ENCODE data around the gene TGFBR1. TPM values are rescaled to one million over a fixed set of nuclear protein-coding genes. Genes with fewer than 3 reads are reported as not detected.

The TGFBR1 gene
- total RNA-seq, 1 donor from 2014 or later, result 203 TPM

GRCh38 chr9:99114846-99115500, 10.1 kb downstream of the TGFBR1 start:
- peaks cover 4% of the 10 kb centered on the region for H3K36me3 Mint-ChIP-seq (ENCODE audit: low read depth, unreplicated experiment)
- no peak overlapping the region for H3K4me3 Mint-ChIP-seq (ENCODE audit: unreplicated experiment)
- H3K4me3 ChIP-seq (ENCODE audit: insufficient read depth, low read depth, low read length), result no peak overlapping the region
- H3K4me2 ChIP-seq (ENCODE audit: low read length), result no peak overlapping the region
- DNase-seq (ENCODE audit: low read depth) (peak; percentile 36), FAIRE-seq (no peak)
- H3K9me3 ChIP-seq (ENCODE audit: insufficient read depth, low read depth, low read length), result no peaks in the 10 kb centered on the region
- TF ChIP-seq EZH2 (IDR thresholded peaks at IDR 0.05; ENCODE audit: insufficient read depth, low read length), result no peak
- TF ChIP-seq, protein P1, sequence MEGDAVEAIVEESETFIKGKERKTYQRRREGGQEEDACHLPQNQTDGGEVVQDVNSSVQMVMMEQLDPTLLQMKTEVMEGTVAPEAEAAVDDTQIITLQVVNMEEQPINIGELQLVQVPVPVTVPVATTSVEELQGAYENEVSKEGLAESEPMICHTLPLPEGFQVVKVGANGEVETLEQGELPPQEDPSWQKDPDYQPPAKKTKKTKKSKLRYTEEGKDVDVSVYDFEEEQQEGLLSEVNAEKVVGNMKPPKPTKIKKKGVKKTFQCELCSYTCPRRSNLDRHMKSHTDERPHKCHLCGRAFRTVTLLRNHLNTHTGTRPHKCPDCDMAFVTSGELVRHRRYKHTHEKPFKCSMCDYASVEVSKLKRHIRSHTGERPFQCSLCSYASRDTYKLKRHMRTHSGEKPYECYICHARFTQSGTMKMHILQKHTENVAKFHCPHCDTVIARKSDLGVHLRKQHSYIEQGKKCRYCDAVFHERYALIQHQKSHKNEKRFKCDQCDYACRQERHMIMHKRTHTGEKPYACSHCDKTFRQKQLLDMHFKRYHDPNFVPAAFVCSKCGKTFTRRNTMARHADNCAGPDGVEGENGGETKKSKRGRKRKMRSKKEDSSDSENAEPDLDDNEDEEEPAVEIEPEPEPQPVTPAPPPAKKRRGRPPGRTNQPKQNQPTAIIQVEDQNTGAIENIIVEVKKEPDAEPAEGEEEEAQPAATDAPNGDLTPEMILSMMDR (IDR thresholded peaks at IDR 0.05; ENCODE audit: insufficient read depth, low read depth, low read length), result no peak
- no peaks in the 10 kb centered on the region for H3K27me3 ChIP-seq (ENCODE audit: insufficient read depth, low read length)
- peaks cover 83% of the 10 kb centered on the region for H4K20me1 ChIP-seq (ENCODE audit: insufficient read depth, low read length)
- peaks cover 96% of the 10 kb centered on the region for H3K79me2 ChIP-seq (ENCODE audit: insufficient read depth, low read length)
- H3K9me3 Mint-ChIP-seq (ENCODE audit: unreplicated experiment), result no peaks in the 10 kb centered on the region
- no peaks in the 10 kb centered on the region for H3K4me1 ChIP-seq (ENCODE audit: insufficient read depth, low read length)
- no peak overlapping the region for H3K9ac ChIP-seq (ENCODE audit: low read length)
- H3K4me1 Mint-ChIP-seq (ENCODE audit: low read depth, unreplicated experiment), result peaks cover 52% of the 10 kb centered on the region
- H3K27ac ChIP-seq (ENCODE audit: low read depth, low read length), result no peak overlapping the region
- no peak overlapping the region for H2AFZ ChIP-seq (ENCODE audit: low read depth, low read length)
- no peaks in the 10 kb centered on the region for H3K27me3 Mint-ChIP-seq (ENCODE audit: low read depth, unreplicated experiment)
- H3K27ac Mint-ChIP-seq (ENCODE audit: unreplicated experiment), result peak overlapping the region; percentile 35
- no peaks in the 10 kb centered on the region for H3K36me3 ChIP-seq (ENCODE audit: insufficient read depth, low read length)

GRCh38 chr9:99116003-99116411, 11.1 kb downstream of the TGFBR1 start:
- no peaks in the 10 kb centered on the region for H3K27me3 ChIP-seq (ENCODE audit: insufficient read depth, low read length)
- peaks cover 84% of the 10 kb centered on the region for H4K20me1 ChIP-seq (ENCODE audit: insufficient read depth, low read length)
- FAIRE-seq (no peak), DNase-seq (ENCODE audit: low read depth) (no peak)
- H3K36me3 ChIP-seq (ENCODE audit: insufficient read depth, low read length), result no peaks in the 10 kb centered on the region
- H3K27me3 Mint-ChIP-seq (ENCODE audit: low read depth, unreplicated experiment), result no peaks in the 10 kb centered on the region
- no peak overlapping the region for H2AFZ ChIP-seq (ENCODE audit: low read depth, low read length)
- H3K4me3 ChIP-seq (ENCODE audit: insufficient read depth, low read depth, low read length), result no peak overlapping the region
- no peak overlapping the region for H3K27ac Mint-ChIP-seq (ENCODE audit: unreplicated experiment)
- H3K4me2 ChIP-seq (ENCODE audit: low read length), result no peak overlapping the region
- no peak overlapping the region for H3K9ac ChIP-seq (ENCODE audit: low read length)
- H3K36me3 Mint-ChIP-seq (ENCODE audit: low read depth, unreplicated experiment), result peaks cover 4% of the 10 kb centered on the region
- H3K9me3 Mint-ChIP-seq (ENCODE audit: unreplicated experiment), result no peaks in the 10 kb centered on the region
- peaks cover 96% of the 10 kb centered on the region for H3K79me2 ChIP-seq (ENCODE audit: insufficient read depth, low read length)
- H3K4me1 Mint-ChIP-seq (ENCODE audit: low read depth, unreplicated experiment), result peaks cover 60% of the 10 kb centered on the region
- no peaks in the 10 kb centered on the region for H3K4me1 ChIP-seq (ENCODE audit: insufficient read depth, low read length)
- H3K9me3 ChIP-seq (ENCODE audit: insufficient read depth, low read depth, low read length), result no peaks in the 10 kb centered on the region
- H3K4me3 Mint-ChIP-seq (ENCODE audit: unreplicated experiment), result no peak overlapping the region
- H3K27ac ChIP-seq (ENCODE audit: low read depth, low read length), result no peak overlapping the region
- TF ChIP-seq, protein P1 (IDR thresholded peaks at IDR 0.05; ENCODE audit: insufficient read depth, low read depth, low read length), result no peak
- no peak for TF ChIP-seq EZH2 (IDR thresholded peaks at IDR 0.05; ENCODE audit: insufficient read depth, low read length)

DNA sequence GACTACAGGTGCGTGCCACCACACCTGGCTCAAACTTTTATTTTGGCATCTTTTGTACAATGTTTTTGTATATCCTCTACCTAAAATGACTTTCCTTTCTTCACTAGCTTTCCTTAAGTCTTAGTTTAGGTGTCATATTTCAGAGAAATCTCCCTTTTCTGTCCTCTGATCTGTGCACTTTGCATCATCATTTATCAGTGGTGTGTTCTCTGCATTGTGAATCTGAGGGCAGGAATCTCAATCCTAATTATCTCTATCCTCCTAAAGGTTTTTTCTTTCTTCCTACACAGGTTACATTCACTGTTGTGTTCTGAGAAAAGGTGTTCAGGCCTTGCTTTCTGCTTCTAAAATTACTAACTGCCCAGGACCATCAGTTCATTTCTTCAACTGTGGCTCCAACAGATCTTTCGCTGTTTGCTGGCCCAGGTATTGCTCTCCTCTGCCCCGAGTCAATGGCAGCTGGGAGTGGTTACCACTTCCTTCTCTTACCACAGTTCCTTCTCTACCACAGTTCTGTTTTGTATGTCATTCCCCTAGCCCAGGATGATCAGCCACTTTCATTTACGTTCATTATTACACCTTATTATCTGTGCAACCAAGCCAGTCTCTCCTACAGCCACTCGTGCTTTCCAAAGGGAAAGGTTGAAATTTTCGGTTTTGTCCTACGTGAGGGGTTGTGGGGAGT, 14.0 kb downstream of the TGFBR1 start:
- Histone ChIP-seq H3K4me2 (ENCODE audit: low read length) (no peak overlapping the region), H3K36me3 (ENCODE audit: insufficient read depth, low read length) (no peaks in the 10 kb centered on the region), H3K9ac (ENCODE audit: low read length) (no peak overlapping the region), H3K27me3 (ENCODE audit: insufficient read depth, low read length) (no peaks in the 10 kb centered on the region), H3K4me1 (ENCODE audit: insufficient read depth, low read length) (no peaks in the 10 kb centered on the region), H3K79me2 (ENCODE audit: insufficient read depth, low read length) (peaks cover 98% of the 10 kb centered on the region), H3K27ac (ENCODE audit: low read depth, low read length) (no peak overlapping the region), H4K20me1 (ENCODE audit: insufficient read depth, low read length) (peaks cover 82% of the 10 kb centered on the region), H3K9me3 (ENCODE audit: insufficient read depth, low read depth, low read length) (no peaks in the 10 kb centered on the region), H2AFZ (ENCODE audit: low read depth, low read length) (no peak overlapping the region), H3K4me3 (ENCODE audit: insufficient read depth, low read depth, low read length) (no peak overlapping the region)
- TF ChIP-seq EZH2 (IDR thresholded peaks at IDR 0.05; ENCODE audit: insufficient read depth, low read length), result no peak
- TF ChIP-seq, protein P1 (IDR thresholded peaks at IDR 0.05; ENCODE audit: insufficient read depth, low read depth, low read length), result no peak
- FAIRE-seq (no peak), DNase-seq (ENCODE audit: low read depth) (no peak)
- no peak overlapping the region for H3K4me3 Mint-ChIP-seq (ENCODE audit: unreplicated experiment)
- H3K27me3 Mint-ChIP-seq (ENCODE audit: low read depth, unreplicated experiment), result no peaks in the 10 kb centered on the region
- H3K9me3 Mint-ChIP-seq (ENCODE audit: unreplicated experiment), result no peaks in the 10 kb centered on the region
- no peak overlapping the region for H3K27ac Mint-ChIP-seq (ENCODE audit: unreplicated experiment)
- peaks cover 44% of the 10 kb centered on the region for H3K4me1 Mint-ChIP-seq (ENCODE audit: low read depth, unreplicated experiment)
- H3K36me3 Mint-ChIP-seq (ENCODE audit: low read depth, unreplicated experiment), result no peaks in the 10 kb centered on the region
